SK-N-SH (cell line): ENCODE measurements around the gene PPP1R27. TPM values are rescaled to one million over a fixed set of nuclear protein-coding genes. Genes with fewer than 3 reads are reported as not detected.

ENCODE experiments used
- CTCF ChIA-PET: fragments of 300-600, 350-600 bp; formaldehyde crosslinking; extraction: SDS; loops from one replicate; lab custom pipeline; 2021; lab: Yijun Ruan, JAX
- POLR2A ChIA-PET: fragments of 350-600 bp; sonication (Branson Sonifier 250); formaldehyde crosslinking; extraction: SDS; loops from one replicate; lab custom pipeline; 2020; ENCODE audit warnings: antibody characterized with exemption, inconsistent platforms; lab: Yijun Ruan, JAX
- DNase-seq: peaks from one replicate; pipeline ENCODE4 v3.0.0; 2012
- H2AFZ ChIP-seq: fragments of 200-600 bp; sonication (generic); 2 replicates; pipeline ENCODE4 v1.8.1; 2016; ENCODE audit warnings: antibody characterized with exemption, mild to moderate bottlenecking, low read depth
- H3F3A ChIP-seq: fragments of 200-600 bp; sonication (generic); replicated peaks from 2 replicates; pipeline ENCODE3; 2016; ENCODE audit warnings: antibody characterized with exemption, mild to moderate bottlenecking; ENCODE audit not compliant: insufficient read depth
- H3K27ac ChIP-seq, 2 experiments: fragments of 200-500 bp in 1 of 2; fragments of 200-600 bp in 1 of 2; sonication (Bioruptor generic) in 1 of 2; sonication (generic), shearing (Covaris generic) in 1 of 2; 2 replicates each; pipeline versions ENCODE4 v1.5.1 to v1.6.1; 2014 to 2016; ENCODE audit warnings: low read depth in 2 of 2, inconsistent platforms in 1 of 2, low read length in 1 of 2, mild to moderate bottlenecking in 1 of 2, mixed read lengths in 1 of 2
- H3K27me3 ChIP-seq: fragments of 200-600 bp; sonication (generic), shearing (Covaris generic); 2 replicates; pipeline ENCODE4 v1.6.1; 2016; ENCODE audit warnings: mixed run types; ENCODE audit not compliant: insufficient read depth
- H3K36me3 ChIP-seq, 2 experiments: fragments of 200-500 bp in 1 of 2; fragments of 200-600 bp in 1 of 2; sonication (Bioruptor generic) in 1 of 2; sonication (generic) in 1 of 2; replicated peaks in 1 of 2; 2 replicates each; pipeline versions ENCODE3 to v1.5.1; 2014 to 2016; ENCODE audit warnings: low read length in 1 of 2, mild to moderate bottlenecking in 1 of 2; ENCODE audit not compliant: insufficient read depth in 2 of 2, control insufficient read depth in 1 of 2
- H3K4me1 ChIP-seq, 2 experiments: fragments of 200-500 bp in 1 of 2; fragments of 200-600 bp in 1 of 2; sonication (Bioruptor generic) in 1 of 2; sonication (generic), shearing (Covaris generic) in 1 of 2; 2 replicates each; pipeline versions ENCODE4 v1.5.1 to v1.6.1; 2014 to 2016; ENCODE audit warnings: low read depth in 1 of 2, low read length in 1 of 2, mixed run types in 1 of 2; ENCODE audit not compliant: insufficient read depth in 2 of 2, control insufficient read depth in 1 of 2
- H3K4me2 ChIP-seq: fragments of 200-600 bp; sonication (generic), shearing (Covaris generic); 2 replicates; pipeline ENCODE4 v1.6.1; 2017; ENCODE audit warnings: mixed run types
- H3K4me3 ChIP-seq, 2 experiments: fragments of 200-500 bp in 1 of 2; fragments of 200-600 bp in 1 of 2; sonication (Bioruptor generic) in 1 of 2; sonication (generic), shearing (Covaris generic) in 1 of 2; 2 replicates each; pipeline versions ENCODE4 v1.5.1 to v1.8.1; 2014 to 2016; ENCODE audit warnings: low read depth in 2 of 2, inconsistent platforms in 1 of 2, low read length in 1 of 2, mild to moderate bottlenecking in 1 of 2, mixed read lengths in 1 of 2, moderate library complexity in 1 of 2
- H3K79me2 ChIP-seq: fragments of 200-600 bp; sonication (generic); 2 replicates; pipeline ENCODE4 v1.8.1; 2017; ENCODE audit warnings: mild to moderate bottlenecking; ENCODE audit not compliant: insufficient read depth
- H3K9ac ChIP-seq: fragments of 200-600 bp; sonication (generic); 2 replicates; pipeline ENCODE4 v1.6.1; 2017; ENCODE audit warnings: mixed run types
- H3K9me2 ChIP-seq: fragments of 200-600 bp; sonication (generic); 2 replicates; pipeline ENCODE4 v1.6.1; 2017; ENCODE audit warnings: mixed run types
- H3K9me3 ChIP-seq: fragments of 200-600 bp; sonication (generic); 2 replicates; pipeline ENCODE4 v1.6.1; 2017; ENCODE audit warnings: mixed run types, mild to moderate bottlenecking, moderate library complexity
- H4K20me1 ChIP-seq: fragments of 200-600 bp; sonication (generic); 2 replicates; pipeline ENCODE4 v1.6.1; 2017; ENCODE audit warnings: mild to moderate bottlenecking, mixed run types; ENCODE audit not compliant: insufficient read depth
- CHD2 ChIP-seq: fragments of 150-350 bp; IDR thresholded peaks from 2 replicates; pipeline ENCODE4 v1.6.1; 2018; ENCODE audit warnings: low read length; ENCODE audit not compliant: partially characterized antibody
- ELF1 ChIP-seq: IDR thresholded peaks from 2 replicates; pipeline ENCODE4 v1.4.0; 2012
- EP300 ChIP-seq, 2 experiments: IDR thresholded peaks; 2 replicates each; pipeline versions ENCODE4 v1.4.0 to v1.6.1; 2012; ENCODE audit warnings: borderline replicate concordance in 1 of 2, low read depth in 1 of 2, low read length in 1 of 2
- FOXJ3 ChIP-seq: sonication (generic); formaldehyde crosslinking; IDR thresholded peaks from 2 replicates; pipeline ENCODE4 v1.5.1; 2020; ENCODE audit warnings: mild to moderate bottlenecking, missing genetic modification reagents
- FOXM1 ChIP-seq: IDR thresholded peaks from 2 replicates; pipeline ENCODE4 v1.4.0; 2012; ENCODE audit warnings: low read depth, mild to moderate bottlenecking
- JUND ChIP-seq: IDR thresholded peaks from 2 replicates; pipeline ENCODE4 v1.4.0; 2012
- MEF2A ChIP-seq: IDR thresholded peaks from 2 replicates; pipeline ENCODE4 v1.4.0; 2012; ENCODE audit warnings: low read depth, borderline replicate concordance
- NFIC ChIP-seq: IDR thresholded peaks from 2 replicates; pipeline ENCODE4 v1.4.0; 2012; ENCODE audit warnings: borderline replicate concordance
- NRF1 ChIP-seq: IDR thresholded peaks from 2 replicates; pipeline ENCODE4 v1.6.1; 2012; ENCODE audit warnings: low read depth, mild to moderate bottlenecking, low read length
- PBX3 ChIP-seq: IDR thresholded peaks from 2 replicates; pipeline ENCODE4; 2012
- POLR2AphosphoS5 ChIP-seq: IDR thresholded peaks from 2 replicates; pipeline ENCODE4 v1.6.1; 2012; ENCODE audit warnings: low read depth, low read length
- SMC3 ChIP-seq: IDR thresholded peaks from 2 replicates; pipeline ENCODE4 v1.6.1; 2012; ENCODE audit warnings: low read depth, low read length, improper control_type of control experiment
- YY1 ChIP-seq: IDR thresholded peaks from 2 replicates; pipeline ENCODE4 v1.4.0; 2012; ENCODE audit warnings: low read depth, mild to moderate bottlenecking
- ZBTB33 ChIP-seq: IDR thresholded peaks from 2 replicates; pipeline ENCODE4 v1.4.0; 2012; ENCODE audit warnings: low read depth, borderline replicate concordance
- WGBS: methylation state at CpG from one replicate; pipeline ENCODE4 v1.1.6; 2017; ENCODE audit warnings: low lambda C conversion rate; 5-methylcytosine and 5-hydroxymethylcytosine counted together
- polyA plus RNA-seq, 3 experiments: library from polyadenylated mRNA; depleted of rRNA; stranded (reverse); fragments of >200 nt; gene quantifications; 2 replicates each; pipeline ENCODE4 v1.2.3, GENCODE V29; 2012
- TF ChIP-seq, protein P1 (sequence below): fragments of 150-350 bp; IDR thresholded peaks from 2 replicates; pipeline ENCODE4 v1.6.1; 2016; ENCODE audit warnings: mild to moderate bottlenecking, low read depth, low read length

PPP1R27 gene
- polyA plus RNA-seq, 1 of the 3 experiments (the other 2 are of a cell fraction): 0.07 TPM

DNA sequence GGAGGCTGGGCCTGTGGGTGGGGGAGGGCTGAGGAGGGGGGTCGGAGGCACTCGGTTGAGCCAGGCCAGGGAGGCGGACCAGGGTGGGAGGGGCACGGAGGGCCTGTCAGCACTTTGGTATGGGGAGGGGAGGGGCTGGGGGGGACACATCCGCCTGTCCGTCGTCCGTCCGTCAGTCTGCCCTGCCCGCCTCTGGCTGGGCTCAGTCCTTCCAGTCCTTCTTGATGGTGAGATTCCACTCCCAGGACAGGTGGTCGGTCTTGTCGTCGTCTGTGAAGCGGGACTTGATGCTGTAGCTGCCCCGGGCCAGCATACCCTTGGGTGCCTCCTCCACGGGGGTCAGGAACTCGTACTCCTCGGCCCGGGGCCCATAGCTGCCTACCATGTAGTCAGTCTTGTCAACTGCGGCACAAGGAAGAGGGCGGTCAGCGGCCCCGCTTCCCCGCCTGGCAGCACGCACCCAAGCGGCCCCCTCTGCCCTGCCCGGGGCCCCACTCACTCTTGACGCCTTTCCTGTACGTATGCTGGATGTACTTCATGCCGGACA is 33.9 kb upstream of the PPP1R27 start (continued):
- TF ChIP-seq PBX3 (peak; percentile 85), NRF1 (no peak), EP300 (IDR thresholded peaks at IDR 0.05; ENCODE audit: borderline replicate concordance in 1 of 2, low read depth in 1 of 2, low read length in 1 of 2) (no peak), POLR2AphosphoS5 (peak; percentile 85), YY1 (no peak), NFIC (no peak), ZBTB33 (no peak), FOXJ3 (CRISPR knock-in tag) (0 out of 2 replicates have a peak, but pooled peaks have one; percentile 35)
- TF ChIP-seq, protein P1, sequence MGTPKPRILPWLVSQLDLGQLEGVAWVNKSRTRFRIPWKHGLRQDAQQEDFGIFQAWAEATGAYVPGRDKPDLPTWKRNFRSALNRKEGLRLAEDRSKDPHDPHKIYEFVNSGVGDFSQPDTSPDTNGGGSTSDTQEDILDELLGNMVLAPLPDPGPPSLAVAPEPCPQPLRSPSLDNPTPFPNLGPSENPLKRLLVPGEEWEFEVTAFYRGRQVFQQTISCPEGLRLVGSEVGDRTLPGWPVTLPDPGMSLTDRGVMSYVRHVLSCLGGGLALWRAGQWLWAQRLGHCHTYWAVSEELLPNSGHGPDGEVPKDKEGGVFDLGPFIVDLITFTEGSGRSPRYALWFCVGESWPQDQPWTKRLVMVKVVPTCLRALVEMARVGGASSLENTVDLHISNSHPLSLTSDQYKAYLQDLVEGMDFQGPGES: no peak

- peak; percentile 51 for DNase-seq
- Histone ChIP-seq H3K27ac (peak overlapping the region; percentile 86 to 95), H3K9me3 (no peaks in the 10 kb centered on the region), H3F3A (peaks cover 69% of the 10 kb centered on the region), H2AFZ (no peak overlapping the region), H4K20me1 (peaks cover 55% of the 10 kb centered on the region), H3K4me2 (peak overlapping the region; percentile 99; the same call in 1 of the 2 replicates), H3K4me3 (no peak overlapping the region; a peak in 1 of 4 replicates), H3K79me2 (peaks cover 78% of the 10 kb centered on the region), H3K27me3 (no peaks in the 10 kb centered on the region), H3K4me1 (peaks cover 24 to 59% of the 10 kb centered on the region in 2 experiments; a peak in 3 of 4 replicates), H3K9ac (peak overlapping the region; percentile 42; the same call in 1 of the 2 replicates), H3K9me2 (no peaks in the 10 kb centered on the region), H3K36me3 (peaks cover 33 to 48% of the 10 kb centered on the region in 2 experiments)
- TF ChIP-seq MEF2A (no peak), FOXM1 (no peak), CHD2 (peak; percentile 21), SMC3 (no peak), ZBTB33 (peak; percentile 44; the same call in 1 of the 2 replicates), ELF1 (peak; percentile 43; the same call in 1 of the 2 replicates), POLR2AphosphoS5 (peak; percentile 58; the same call in 1 of the 2 replicates), JUND (peak; percentile 18; the same call in 1 of the 2 replicates), PBX3 (peak; percentile 2; the same call in 1 of the 2 replicates)
- WGBS: 59% methylated on average over 21 of the region's 28 CpGs
- ChIA-PET POLR2A (interaction anchor here (1.1 to 2.5 kb wide), 2 partner anchors 43 to 58 kb away, joined by 3 to 9 read pairs; partner anchors contain the start of gene PCYT2), CTCF (interaction anchor here (0.8 to 6.9 kb wide), 19 partner anchors 9 to 162 kb away, joined by 3 to 54 read pairs (median 10); partner anchors contain the start of genes ALYREF, ANAPC11, CENPX and LRRC45)
These were observed 33.3 kb upstream of the PPP1R27 start for GRCh38 chr17:81867991-81868673.
